PC-9 (cell line): ENCODE results near the gene DOCK3. TPM values are rescaled to one million over a fixed set of nuclear protein-coding genes. Genes with fewer than 3 reads are reported as not detected.

ENCODE experiments used
- BruUV-seq: library from RNA; stranded (reverse); fragments of 400-500 nt; replicated peaks from 2 replicates; lab custom pipeline; 2021; lab: Mats Ljungman, UMichigan
- CTCF ChIA-PET: fragments of 300-600 bp; sonication (Branson Sonifier 250); formaldehyde crosslinking; loops from one replicate; lab custom pipeline; 2022; ENCODE audit warnings: antibody characterized with exemption; lab: Charles Lee
- POLR2A ChIA-PET: fragments of 300-600 bp; sonication (Branson Sonifier 250); formaldehyde crosslinking; loops from one replicate; lab custom pipeline; 2022; ENCODE audit warnings: antibody characterized with exemption; ENCODE audit not compliant: unreplicated experiment; lab: Charles Lee
- DNase-seq, 2 experiments: peaks; one replicate each; pipeline versions ENCODE4 v3.0.0 to v3.0.0-alpha.2; 2015 to 2022; ENCODE audit warnings: mixed read lengths in 1 of 2
- H2AFZ ChIP-seq: fragments of 200-600 bp; sonication (generic); 2 replicates; pipeline ENCODE4 v1.8.1; 2017; ENCODE audit warnings: antibody characterized with exemption
- H3F3A ChIP-seq: fragments of 200-600 bp; sonication (generic); 2 replicates; pipeline ENCODE4 v1.8.1; 2017; ENCODE audit warnings: antibody characterized with exemption, mild to moderate bottlenecking, low read depth; ENCODE audit not compliant: insufficient read depth
- H3K27ac ChIP-seq: fragments of 200-600 bp; sonication (generic); 2 replicates; pipeline ENCODE4 v1.6.1; 2016; ENCODE audit warnings: mixed run types
- H3K27me3 ChIP-seq: fragments of 200-600 bp; sonication (generic); 2 replicates; pipeline ENCODE4 v1.6.1; 2016; ENCODE audit warnings: low read depth, mixed run types; ENCODE audit not compliant: insufficient read depth
- H3K36me3 ChIP-seq: fragments of 200-600 bp; sonication (generic); 2 replicates; pipeline ENCODE4 v1.6.1; 2016; ENCODE audit warnings: low read depth, mixed run types
- H3K4me1 ChIP-seq: fragments of 200-600 bp; sonication (generic); replicated peaks from 2 replicates; pipeline ENCODE4 v1.6.1; 2016; ENCODE audit warnings: mixed run types; ENCODE audit not compliant: insufficient read depth
- H3K4me2 ChIP-seq: fragments of 200-600 bp; sonication (generic); 2 replicates; pipeline ENCODE4 v1.6.1; 2017; ENCODE audit warnings: mixed run types
- H3K4me3 ChIP-seq: fragments of 200-600 bp; sonication (generic); 2 replicates; pipeline ENCODE4 v1.6.1; 2016; ENCODE audit warnings: mixed run types
- H3K79me2 ChIP-seq: fragments of 200-600 bp; sonication (generic); 2 replicates; pipeline ENCODE4 v1.6.1; 2017; ENCODE audit warnings: low read depth, mixed run types
- H3K9me2 ChIP-seq: fragments of 200-600 bp; sonication (generic); 2 replicates; pipeline ENCODE4 v1.8.1; 2017; ENCODE audit warnings: mild to moderate bottlenecking; ENCODE audit not compliant: insufficient read depth
- H3K9me3 ChIP-seq: fragments of 200-600 bp; sonication (generic); 2 replicates; pipeline ENCODE4 v1.8.1; 2016; ENCODE audit warnings: low read depth; ENCODE audit not compliant: insufficient read depth
- H4K20me1 ChIP-seq: fragments of 200-600 bp; sonication (generic); 2 replicates; pipeline ENCODE4 v1.8.1; 2017; ENCODE audit not compliant: insufficient read depth
- EZH2 ChIP-seq: fragments of 200-600 bp; sonication (generic); IDR thresholded peaks from 2 replicates; pipeline ENCODE4 v1.8.0; 2017; ENCODE audit warnings: antibody characterized with exemption, low read depth
- intact Hi-C: fragments of 100-400 bp; cut with micrococcal nuclease; formaldehyde crosslinking; loops from one replicate; pipeline ENCODE4 v1.10.0; 2022; ENCODE audit not compliant: unreplicated experiment
- total RNA-seq: library from RNA; stranded (reverse); gene quantifications from 2 replicates; pipeline ENCODE4 v1.2.3, GENCODE V29; 2021
- TF ChIP-seq, protein P1 (sequence below): fragments of 200-600 bp; sonication (generic); conservative IDR thresholded peaks from 2 replicates; pipeline ENCODE4 v1.6.1; 2017; ENCODE audit warnings: mixed run types, antibody characterized with exemption, mild to moderate bottlenecking, moderate library complexity

Gene DOCK3
- total RNA-seq, 1 experiment from 2014 or later = 16.9 TPM

DNA sequence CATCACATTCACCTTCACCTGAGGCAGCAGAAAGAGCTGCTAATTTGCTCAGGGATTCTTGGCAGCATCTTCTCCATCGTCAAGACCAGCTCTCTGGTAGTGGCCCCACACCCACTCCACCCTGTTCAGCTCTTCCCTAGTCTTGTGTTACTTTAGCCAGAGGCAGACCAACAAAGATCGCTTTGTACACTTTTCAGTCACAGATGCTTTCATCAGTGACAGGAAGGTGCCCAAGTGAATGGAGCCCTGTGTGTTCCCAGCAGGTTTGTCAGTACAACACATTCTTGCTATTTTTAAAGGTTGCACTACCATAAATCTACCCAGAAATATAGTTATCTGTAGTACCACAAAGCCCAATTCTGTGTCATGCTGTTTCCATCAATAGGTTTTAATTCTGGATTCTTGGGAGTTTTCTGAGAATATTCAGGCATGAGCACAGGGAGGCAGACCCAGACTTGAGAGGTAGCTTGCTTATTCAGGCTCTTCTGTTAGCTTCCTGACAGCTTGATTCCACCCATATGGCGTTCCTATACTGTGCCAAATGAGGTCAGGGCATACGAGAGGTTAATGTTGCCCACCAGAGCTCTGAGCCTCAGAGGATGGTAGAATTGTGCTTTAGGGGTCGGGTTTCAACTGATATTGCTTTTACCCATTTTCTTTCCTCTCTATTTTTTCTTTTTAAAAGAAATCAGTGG, 600.5 kb downstream of the DOCK3 start:
- TF ChIP-seq EZH2 = no peak
- TF ChIP-seq, protein P1, sequence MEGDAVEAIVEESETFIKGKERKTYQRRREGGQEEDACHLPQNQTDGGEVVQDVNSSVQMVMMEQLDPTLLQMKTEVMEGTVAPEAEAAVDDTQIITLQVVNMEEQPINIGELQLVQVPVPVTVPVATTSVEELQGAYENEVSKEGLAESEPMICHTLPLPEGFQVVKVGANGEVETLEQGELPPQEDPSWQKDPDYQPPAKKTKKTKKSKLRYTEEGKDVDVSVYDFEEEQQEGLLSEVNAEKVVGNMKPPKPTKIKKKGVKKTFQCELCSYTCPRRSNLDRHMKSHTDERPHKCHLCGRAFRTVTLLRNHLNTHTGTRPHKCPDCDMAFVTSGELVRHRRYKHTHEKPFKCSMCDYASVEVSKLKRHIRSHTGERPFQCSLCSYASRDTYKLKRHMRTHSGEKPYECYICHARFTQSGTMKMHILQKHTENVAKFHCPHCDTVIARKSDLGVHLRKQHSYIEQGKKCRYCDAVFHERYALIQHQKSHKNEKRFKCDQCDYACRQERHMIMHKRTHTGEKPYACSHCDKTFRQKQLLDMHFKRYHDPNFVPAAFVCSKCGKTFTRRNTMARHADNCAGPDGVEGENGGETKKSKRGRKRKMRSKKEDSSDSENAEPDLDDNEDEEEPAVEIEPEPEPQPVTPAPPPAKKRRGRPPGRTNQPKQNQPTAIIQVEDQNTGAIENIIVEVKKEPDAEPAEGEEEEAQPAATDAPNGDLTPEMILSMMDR = no peak
- no peaks in the 10 kb centered on the region for H3K9me2 ChIP-seq
- POLR2A ChIA-PET = no interaction called here
- DNase-seq = no peak
- BruUV-seq = no TSS peak
- no peak overlapping the region for H3K27ac ChIP-seq
- no peaks in the 10 kb centered on the region for H3F3A ChIP-seq
- H3K9me3 ChIP-seq = no peaks in the 10 kb centered on the region
- H3K4me2 ChIP-seq = no peak overlapping the region
- no peaks in the 10 kb centered on the region for H4K20me1 ChIP-seq
- no peak overlapping the region for H2AFZ ChIP-seq
- CTCF ChIA-PET = no interaction called here
- H3K4me1 ChIP-seq = no peaks in the 10 kb centered on the region
- no peak overlapping the region for H3K4me3 ChIP-seq
- no peaks in the 10 kb centered on the region for H3K27me3 ChIP-seq
- intact Hi-C loops = loop anchor here (2.0 kb wide), 1 partner anchor 290 kb away; no protein-coding TSS in a partner anchor
- no peaks in the 10 kb centered on the region for H3K36me3 ChIP-seq
- no peaks in the 10 kb centered on the region for H3K79me2 ChIP-seq

GRCh38 chr3:51276046-51276445, 601.3 kb downstream of the DOCK3 start:
- Histone ChIP-seq H4K20me1 (no peaks in the 10 kb centered on the region), H3K79me2 (no peaks in the 10 kb centered on the region), H2AFZ (no peak overlapping the region), H3K4me1 (no peaks in the 10 kb centered on the region), H3K9me2 (no peaks in the 10 kb centered on the region), H3K4me2 (no peak overlapping the region), H3K9me3 (no peaks in the 10 kb centered on the region), H3K4me3 (no peak overlapping the region), H3K36me3 (no peaks in the 10 kb centered on the region), H3K27ac (no peak overlapping the region), H3F3A (no peaks in the 10 kb centered on the region), H3K27me3 (no peaks in the 10 kb centered on the region)
- ChIA-PET POLR2A (no interaction called here), CTCF (no interaction called here)
- intact Hi-C loops = no loop called here
- TF ChIP-seq, protein P1 = no peak
- no peak for TF ChIP-seq EZH2
- BruUV-seq = no TSS peak
- DNase-seq = no peak

DNA sequence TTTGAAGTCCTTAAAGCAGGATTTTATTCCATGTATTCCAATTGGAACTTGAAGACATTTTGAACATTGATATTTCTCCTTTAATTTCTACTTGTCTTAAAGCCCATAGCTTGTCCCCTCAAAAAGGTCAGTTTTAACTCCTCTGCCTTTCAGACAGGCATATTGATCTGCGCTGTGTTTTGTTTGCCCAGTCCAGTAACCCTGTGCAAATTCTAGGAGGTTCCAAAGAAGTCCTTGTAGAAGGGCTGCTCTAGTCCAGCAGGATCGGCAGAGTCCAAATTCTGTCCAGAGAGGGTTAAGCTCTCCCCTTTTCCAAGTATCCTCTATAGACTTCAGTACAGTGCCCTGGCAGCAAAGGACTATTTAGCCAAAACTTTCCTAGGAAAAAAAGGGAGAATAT, 604.7 kb downstream of the DOCK3 start:
- no peak for DNase-seq
- no peaks in the 10 kb centered on the region for H3K27me3 ChIP-seq
- H3K36me3 ChIP-seq = no peaks in the 10 kb centered on the region
- H3K9me3 ChIP-seq = no peaks in the 10 kb centered on the region
- CTCF ChIA-PET = no interaction called here
- no peaks in the 10 kb centered on the region for H3F3A ChIP-seq
- H3K4me2 ChIP-seq = no peak overlapping the region
- POLR2A ChIA-PET = interaction anchor here (0.6 kb wide), 1 partner anchor 352 kb away, joined by 6 read pairs; no protein-coding TSS in a partner anchor
- intact Hi-C loops = no loop called here
- no peaks in the 10 kb centered on the region for H3K79me2 ChIP-seq
- H2AFZ ChIP-seq = no peak overlapping the region
- TF ChIP-seq, protein P1 = no peak
- no peak for TF ChIP-seq EZH2
- no peaks in the 10 kb centered on the region for H3K9me2 ChIP-seq
- H3K4me1 ChIP-seq = no peaks in the 10 kb centered on the region
- H3K4me3 ChIP-seq = no peak overlapping the region
- H3K27ac ChIP-seq = no peak overlapping the region
- BruUV-seq = no TSS peak
- no peaks in the 10 kb centered on the region for H4K20me1 ChIP-seq
